Inferior parietal cortex (tissue), 1 donor: ENCODE measurements around the gene DNM1.
"Not testable (repeated sequence)": the region's sequence is repeated elsewhere in the genome, so short reads cannot be mapped to it uniquely, and the experiment has no call there.

Experiments
- DNase-seq: peaks from one replicate; pipeline ENCODE4 v3.0.0-alpha.2; 2016; ENCODE audit errors: extremely low spot score

The DNM1 gene

DNA sequence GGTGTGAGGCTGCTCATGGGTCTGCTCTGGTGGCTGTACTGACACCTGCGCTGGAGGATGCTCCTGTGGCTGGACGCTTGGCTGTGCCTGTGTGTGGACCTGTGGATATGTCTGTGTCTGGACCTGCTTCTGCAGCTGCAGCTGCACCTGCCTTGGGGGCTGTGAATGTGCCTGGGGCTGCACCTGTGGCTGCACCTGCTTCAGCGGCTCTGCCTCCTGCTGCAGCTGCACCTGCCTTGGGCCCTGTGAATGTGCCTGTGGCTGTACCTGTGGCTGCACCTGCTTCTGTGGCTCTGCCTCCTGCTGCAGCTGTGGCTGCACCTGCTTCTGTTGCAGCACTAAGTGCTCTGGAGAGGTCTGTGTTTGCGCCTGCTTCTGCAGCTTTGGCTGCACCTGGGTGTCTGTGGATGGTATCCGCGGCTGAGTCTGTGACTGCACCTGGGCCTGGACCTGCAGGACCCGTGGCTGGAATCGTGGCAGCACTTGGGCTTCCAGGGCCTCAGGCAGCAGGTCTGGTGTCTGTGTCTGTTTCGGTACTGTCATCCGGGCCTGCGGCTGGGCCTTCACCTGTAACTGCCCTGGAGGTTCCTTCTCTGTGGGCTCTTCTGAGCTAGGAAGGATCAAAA lies 24.3 kb upstream of the DNM1 start:
- no peak for DNase-seq

DNA sequence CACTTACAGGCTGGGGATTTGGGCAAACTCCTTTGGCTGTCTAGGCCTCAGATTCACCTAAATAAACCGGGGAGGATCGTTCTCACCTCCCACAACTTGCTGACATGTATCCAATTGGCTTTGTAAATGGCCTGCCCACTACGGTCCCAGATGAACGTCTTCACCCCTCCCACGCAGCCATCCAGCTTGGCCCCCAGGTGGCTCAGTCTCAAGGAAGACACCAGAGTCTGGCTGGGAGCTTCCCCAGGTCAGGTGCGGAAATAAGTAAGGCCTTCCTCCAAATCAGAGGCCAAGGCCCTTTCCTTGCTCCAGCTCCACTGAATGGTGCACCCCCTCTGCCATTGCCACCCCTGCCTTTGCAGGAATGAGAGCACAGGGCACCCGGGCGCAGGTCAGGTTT lies 23.2 kb upstream of the DNM1 start:
- DNase-seq, result no peak

DNA sequence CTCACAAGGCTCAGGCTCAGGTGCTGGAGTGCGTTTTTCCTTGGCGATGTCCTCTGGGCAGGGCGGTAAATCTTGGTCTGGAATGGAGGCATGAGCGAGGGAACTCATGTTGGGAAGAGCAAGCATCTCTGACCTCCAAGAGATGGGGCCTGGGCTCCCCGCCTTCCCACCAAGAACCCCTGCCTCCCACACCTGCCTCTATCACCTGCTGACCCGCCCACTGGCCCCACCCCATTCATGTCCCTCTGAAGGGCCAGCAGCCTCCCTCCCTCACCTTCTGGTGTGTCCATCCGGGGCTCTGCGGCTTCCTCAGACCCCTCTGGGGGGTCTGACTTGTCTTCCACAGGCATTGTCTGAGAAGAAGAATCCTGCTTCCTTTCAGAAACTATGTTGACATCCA lies 22.7 kb upstream of the DNM1 start:
- DNase-seq, result no peak

DNA sequence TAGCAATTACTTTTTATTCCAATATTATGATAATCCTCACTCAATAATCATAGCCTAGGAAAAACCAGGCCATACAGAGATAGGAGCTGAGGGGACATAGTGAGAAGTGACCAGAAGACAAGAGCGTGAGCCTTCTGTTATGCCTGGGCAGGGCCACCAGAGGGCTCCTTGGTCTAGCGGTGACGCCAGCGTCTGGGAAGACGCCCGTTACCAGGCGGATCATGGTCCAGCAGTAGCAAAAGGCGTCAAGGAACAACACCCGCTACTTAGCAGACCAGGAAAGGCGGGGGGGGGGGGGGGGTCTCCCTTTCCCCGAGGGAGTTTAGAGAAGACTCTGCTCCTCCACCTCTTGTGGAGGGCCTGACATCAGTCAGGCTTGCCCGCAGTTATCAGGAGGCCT lies 21.7 kb upstream of the DNM1 start:
- DNase-seq, result not testable (repeated sequence)

DNA sequence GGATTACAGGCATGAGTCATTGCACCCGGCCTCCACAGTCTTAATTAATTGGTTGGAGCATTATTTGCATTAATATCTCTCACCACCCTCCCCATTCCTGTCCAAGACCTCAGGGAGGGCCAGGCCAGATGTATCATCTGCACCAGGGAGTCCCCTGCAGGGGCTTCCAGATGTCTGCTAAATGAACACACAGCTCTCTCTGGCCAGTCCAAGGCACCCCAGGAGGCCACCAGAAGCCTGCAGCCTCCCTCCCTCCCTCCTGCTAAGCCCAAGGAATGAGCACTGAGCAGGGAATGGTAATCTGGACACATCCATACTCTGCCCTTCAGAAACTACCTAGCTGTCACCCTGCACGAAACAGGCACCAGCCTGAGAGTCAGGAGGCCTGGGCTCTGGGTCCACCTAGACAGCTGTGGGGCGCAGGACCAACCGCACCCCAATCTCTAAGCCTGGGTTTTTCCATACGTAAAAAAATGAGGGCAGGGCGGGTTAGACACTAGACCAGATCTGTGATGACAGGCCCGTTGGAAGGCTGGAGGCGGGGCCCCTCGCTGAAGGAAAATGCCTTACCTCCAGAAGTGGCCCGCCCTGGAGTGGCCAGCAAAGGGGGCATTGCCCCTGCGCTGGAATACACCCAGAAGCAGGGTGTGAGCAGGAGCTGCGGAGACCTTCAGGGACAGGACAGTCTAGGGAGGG lies 20.1 kb upstream of the DNM1 start:
- no peak for DNase-seq

DNA sequence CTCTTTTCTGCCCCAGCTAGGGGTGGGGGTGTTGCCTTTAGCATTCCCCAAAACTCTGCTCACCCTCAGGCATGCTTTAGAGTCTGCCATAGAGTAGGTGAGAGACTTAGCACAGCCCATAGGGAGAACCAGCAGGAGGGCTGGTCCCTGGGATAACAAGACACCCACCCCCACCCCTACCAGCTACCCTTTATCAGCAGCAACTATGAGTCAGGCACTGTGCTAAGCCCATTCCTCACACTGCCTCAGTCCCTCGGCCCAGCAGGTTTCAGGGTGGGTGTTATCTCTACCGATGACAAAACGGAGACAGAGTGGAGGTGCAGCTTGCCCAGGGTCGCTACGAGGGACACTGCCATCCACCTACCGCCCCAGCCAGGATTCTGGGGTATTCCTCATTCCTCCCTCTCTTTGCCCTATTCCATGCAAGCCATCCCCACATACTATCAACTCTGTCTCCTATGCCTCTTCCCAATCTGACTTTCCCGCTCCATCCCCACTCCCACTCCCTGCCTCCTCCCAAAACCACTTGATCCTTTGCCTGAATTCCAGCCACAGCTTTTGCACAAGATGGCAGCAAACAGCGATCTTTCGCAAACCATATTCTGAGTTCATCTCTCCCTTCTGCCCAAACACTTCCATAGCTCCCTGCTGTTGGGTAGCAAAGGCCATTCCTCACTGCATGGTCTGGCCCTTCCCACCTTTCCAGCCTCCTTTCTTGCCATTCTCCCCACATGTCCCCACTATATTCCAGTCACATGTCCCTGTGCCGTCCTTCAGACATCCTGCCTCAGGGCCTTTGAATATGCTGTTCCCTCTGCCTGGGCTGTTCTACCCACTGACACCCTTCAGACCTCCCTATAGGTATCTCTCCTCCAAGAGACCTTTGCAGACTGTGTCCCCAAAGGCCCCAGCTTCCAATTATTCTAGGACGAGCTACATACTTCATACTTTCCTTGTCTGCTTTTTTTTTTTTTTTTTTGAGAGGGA lies 16.9 kb upstream of the DNM1 start:
- DNase-seq, result no peak

DNA sequence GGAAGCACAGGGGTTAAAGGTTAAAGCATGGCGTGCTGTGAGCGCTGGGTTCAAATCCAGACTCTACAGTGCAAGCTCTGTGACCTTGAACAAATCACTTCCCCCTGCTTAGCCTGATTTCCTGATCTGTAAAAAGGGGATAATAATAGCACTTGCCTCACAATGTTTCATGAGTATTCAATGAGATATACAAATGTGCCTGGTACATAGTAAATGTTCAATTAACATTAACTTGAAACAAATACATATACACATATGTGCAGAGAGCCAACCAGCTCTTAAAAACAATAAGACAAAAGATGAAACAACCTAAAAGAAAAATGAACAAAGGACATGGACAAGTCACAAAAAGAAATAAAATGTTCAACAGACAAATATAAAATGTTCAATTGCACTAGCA lies 15.8 kb upstream of the DNM1 start:
- DNase-seq, result no peak

DNA sequence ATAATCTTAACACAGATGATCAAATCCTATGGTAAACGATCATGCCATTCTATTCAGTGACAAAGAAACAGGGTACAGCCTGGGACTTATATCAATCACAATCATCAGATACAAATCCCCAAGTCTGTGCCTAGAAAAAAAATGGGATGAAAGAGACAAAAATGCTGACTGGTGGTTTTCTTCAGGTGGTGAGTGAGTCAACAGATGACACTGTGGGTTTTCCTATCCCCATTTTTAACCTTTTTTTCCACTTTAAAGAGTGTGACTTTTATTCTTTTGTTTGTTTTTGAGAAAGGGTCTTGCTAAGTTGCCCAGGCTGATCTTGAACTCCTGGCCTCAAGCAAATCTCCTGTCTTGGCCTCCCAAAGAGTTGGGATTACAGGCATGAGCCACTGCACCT lies 15.0 kb upstream of the DNM1 start:
- no peak for DNase-seq

DNA sequence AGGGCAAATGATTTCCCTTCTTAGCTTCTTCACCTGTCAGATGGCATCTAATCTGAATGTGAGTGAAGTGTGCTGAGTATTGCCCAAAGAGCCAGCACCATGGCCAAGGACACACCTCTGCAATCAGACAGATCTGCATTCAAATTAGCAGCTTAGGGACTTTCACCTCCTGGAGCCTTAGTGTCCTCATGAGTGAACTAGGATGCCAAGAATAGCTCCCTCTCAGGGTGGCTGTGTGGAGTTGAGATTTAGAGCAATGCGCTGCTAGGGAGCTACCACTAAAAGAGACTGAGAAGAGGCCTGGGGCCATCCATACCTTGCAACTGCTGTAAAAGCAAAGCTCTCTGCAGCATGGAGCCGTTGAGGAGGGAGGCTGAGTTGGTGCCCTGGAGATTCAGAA lies 13.2 kb upstream of the DNM1 start:
- DNase-seq, result no peak

DNA sequence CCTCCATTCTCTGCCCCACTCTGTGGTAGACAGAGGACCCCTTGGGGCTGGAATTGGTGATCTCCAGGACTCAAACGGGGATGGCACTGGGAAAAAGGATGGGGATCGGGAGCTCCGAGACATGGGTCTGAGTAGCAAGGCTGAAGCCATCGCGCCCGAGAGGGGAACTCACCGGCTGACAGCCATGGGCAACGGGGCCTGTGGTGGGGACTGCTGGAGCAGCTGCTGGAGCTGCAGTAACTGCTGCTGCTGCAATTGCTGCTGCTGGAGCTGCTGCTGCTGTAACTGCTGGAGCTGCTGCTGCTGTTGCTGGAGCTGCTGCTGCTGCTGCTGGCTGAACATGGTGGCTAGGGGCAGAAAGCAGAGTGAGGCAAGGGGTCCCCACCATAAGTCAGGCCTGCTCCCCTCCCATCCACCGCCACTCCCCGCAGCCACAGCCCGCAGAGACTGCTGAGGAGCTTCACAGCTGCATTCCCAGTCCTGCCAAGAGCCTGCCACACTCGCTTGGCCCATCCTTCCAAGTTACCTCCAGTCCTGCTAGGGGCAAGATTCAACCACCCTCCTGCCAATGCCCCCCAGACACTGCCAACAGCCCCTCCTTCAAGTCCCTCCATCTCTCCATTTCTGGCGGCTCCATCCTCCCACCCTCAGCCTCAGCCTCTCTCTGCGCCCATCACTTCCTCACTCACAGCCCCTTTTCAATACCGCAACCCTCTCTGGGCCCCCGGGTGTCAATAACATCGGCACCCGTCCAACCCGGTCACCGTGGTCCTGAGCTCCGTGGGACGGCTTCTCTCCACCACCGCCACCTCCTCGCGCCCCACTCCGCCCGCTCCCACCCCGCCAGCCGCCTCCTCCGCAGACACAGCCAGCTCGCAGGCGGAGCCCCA lies 12.4 kb upstream of the DNM1 start:
- DNase-seq, result no peak

DNA sequence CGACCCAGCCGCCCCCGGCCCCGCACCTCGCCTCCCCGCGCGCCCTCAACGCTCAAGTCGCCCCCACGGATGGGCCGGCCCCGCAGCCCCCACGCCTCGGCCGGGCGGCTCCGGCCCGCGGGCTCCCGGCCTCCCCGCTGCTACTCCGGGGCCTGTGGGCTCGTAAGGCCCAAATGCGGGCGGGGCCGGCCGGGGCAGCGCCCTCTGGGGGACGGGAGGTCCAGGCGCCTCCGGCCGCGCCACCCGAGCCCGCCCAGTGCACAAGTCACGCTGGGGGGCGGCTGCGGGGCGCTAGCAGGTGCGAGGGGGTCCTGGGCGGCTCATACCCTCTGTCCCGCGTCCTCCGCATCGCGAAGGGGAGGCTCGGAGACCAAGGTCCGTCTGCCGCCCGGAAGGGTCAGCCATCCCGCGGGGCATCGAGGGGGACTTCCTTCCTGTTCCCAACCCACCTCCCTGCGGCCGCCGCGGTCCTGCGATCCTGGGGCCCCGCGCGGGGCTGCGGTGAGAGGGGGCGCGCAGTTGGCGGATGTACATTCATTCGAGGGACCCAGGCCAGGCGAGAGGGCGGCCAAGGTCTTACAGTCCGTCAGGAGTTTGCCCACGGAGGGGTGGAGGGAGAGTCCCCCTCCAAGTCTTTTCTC lies 11.7 kb upstream of the DNM1 start, which contains the start of gene CIZ1:
Gene CIZ1, minus strand, starts transcription at position 167 of the 641 bp plus-strand sequence. CDS start 715 bp downstream, outside the sequence.
- no peak for DNase-seq

DNA sequence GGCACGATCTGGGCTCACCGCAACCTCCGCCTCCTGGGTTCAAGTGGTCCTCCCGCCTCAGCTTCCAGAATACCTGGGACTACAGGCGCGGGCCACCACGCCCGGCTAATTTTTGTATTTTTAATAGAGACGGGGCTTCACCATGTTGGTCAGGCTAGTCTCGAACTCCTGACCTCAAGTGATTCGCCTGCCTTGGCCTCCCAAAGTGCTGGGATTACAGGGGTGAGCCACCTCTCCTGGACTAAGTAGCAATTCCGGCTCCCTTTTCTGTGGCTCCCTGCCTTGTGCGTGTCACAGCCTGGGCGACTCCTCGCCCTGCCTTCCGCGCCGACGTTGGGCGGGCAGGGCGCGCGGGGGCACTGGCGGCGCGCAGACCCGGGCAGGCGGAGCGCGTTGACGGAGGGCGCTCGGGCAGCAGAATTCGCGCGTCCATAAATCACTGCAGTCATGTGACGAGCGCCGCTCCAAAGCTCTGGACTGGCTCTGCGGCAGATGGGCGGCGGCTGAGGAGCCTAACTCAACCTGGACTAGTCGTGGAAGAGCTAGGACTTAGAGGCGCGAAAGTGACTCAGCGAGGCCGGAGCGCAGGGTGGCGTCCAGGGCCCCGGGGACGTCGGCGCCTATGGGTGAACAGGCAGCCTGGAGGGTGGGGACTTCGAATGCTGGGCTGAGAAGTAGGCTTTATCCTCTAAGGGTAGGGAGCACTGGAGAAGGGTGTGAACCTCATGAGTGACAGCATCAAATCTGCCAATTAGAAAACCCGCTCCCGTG lies 10.4 kb upstream of the DNM1 start:
- DNase-seq, result peak; percentile 76

DNA sequence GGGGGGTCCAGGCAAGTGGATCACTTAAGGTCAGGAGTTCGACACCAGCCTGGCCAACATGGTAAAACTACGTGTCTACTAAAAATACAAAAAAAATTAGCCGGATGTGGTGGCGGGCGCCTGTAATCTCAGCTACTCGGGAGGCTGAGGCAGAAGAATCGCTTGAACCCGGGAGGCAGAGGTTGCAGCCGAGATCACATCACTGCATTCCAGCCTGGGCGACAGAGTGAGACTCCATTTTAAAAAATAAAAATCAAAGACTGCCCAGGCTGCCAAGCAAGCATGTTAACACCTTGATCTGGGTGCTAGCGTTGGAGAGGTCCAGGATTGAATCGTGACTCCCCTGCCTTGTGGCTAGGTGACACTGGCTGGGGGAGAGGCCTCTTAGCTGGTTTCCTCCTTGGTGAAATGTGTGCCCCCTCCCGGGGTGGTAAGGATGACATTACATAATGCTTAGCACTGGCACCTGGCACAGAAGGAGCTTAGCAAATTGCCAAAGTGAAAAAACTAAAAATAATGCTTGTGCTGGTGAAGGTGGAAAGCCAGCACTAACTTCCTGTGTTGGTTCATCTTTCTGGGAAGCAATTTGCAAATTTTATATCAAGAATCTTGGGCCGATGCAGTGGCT lies 9.6 kb upstream of the DNM1 start:
- DNase-seq, result no peak

DNA sequence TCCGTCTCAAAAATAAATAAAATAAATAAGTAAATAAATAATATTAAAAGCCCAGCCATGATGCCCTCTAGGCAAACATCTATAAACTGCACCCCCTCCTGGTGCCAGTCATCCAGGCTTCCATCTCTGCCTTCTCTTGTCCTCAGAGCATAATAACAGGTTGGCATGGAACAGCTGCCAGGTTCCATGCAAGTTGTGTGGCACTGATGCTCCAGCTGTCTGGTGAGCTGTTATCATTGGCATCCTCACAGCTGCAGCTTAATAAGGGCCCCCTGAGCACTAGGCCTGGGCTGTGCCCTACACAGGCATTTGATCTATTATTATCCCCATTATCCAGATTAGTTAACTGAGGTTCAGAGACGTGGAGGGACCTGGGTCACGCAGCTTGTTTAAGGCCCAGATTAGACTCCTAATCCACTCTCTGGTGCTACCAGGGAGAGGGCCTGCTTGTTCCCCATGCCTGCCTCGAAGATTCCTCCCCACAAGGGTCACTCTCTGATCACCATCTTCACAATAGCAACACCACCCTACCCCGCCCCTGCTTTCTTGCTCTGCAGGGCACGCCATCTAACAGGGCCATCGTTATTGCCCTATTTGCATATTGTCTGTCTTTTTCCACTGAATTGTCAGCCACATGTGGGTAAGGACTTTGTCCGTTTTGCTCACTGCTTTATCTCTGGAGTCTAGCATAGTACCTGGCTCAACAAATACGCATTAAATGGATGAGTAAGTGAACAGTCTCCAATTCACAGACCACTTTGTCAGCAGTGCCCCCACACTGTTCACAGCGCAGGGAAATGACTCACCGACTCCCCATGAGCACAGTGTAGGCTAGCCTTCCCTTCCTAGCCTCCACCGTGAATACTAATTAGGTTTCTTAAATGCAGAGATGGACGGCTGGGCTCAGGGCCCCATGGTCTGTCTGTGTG lies 1.5 kb upstream of the DNM1 start:
- no peak for DNase-seq

DNA sequence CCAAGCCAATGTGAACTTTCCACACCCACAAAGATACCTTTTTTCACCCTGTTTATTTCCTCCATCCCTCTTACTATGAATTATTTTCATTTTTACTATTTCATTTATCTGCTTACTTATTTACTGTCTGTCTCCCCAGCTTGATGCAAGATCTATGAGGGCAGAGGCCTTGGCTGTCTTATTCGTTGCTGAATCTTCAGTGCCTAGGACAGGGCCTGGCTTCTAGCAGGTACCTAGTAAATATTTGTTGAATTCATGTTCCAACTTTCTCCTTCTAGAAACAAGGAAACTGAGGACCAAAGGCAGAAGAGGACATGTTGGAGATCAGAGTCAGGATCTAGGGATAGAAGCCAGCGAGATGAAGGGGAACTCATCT lies 543 bp upstream of the DNM1 start:
- no peak for DNase-seq

DNA sequence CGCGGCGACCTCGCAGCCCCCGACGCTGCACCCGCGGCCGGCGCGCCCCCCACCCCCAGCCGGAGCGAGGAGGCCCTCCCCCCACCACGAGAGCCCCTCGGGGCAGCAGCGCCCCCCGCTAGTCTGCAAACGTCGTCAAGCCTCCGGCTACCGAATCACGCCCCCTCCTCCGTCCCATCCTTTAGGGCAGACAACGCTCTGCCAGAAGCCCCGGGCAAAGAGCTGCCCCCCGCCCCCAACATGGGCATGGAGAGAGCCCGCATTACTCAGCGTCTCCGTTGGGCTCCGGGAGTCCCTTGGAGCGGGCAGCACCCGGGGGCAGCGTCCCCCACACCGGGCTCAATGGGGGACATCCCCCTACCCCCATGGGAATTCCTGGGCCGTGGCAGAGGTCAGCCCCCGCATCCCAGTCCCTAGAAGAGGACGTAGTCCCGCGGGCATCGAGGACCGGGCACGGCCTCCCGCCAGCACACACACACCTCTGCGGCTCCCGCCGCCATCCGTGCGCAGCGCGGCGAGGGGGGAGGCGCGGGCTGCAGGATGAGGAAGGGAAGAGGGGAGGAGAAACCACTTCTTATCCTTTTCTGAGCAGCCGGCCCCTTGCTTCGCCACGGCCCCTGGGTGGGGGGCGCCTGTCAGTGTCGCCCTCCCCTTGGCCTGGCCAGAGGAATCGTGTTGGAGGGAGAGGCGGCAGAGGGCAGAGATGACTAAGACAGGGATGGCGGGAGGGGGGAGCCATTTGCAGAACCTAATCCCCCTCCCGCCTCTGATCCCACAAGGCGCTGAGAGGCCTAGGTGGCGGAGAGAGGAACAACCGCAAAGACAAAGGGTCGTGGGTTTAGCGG lies 750 bp downstream of the DNM1 start:
- no peak for DNase-seq

DNA sequence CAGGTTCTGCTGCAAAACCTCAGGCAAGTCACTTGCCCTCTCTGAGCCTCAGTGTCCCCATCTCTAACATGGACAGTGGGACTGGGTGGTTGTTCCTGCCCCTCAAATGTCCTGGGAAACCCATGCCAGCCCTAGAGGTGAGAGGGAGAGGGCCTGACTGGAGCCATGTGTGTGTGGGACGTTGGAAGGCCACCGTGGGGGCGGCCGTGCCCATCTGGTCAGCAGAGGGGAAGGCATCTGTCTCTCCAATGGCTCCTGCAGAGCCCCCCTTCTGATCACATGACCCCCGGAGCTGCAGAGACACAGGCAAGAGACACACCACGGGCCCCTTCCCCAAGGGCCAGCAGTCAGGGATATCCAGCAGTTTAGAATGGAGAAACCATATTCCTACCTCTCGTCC lies 1.7 kb downstream of the DNM1 start:
- DNase-seq, result no peak
